Naive thymus-derived CD4-positive, alpha-beta T cell (primary cell): ENCODE results near the gene EFCC1. TPM values are rescaled to one million over a fixed set of nuclear protein-coding genes. Genes with fewer than 3 reads are reported as not detected.

Source experiments
- ATAC-seq: fragments of 150-1000 bp; cut with Tn5 transposase; 2 replicates; pipeline ENCODE4 v1.10.0; 2021; ENCODE audit warnings: mild to moderate bottlenecking, moderate library complexity
- CTCF ChIA-PET: fragments of 350-600 bp; sonication (Branson Sonifier 250); formaldehyde crosslinking; loops from one replicate; lab custom pipeline; 2021; ENCODE audit warnings: antibody characterized with exemption; lab: Charles Lee
- POLR2A ChIA-PET: fragments of 350-600 bp; sonication (Branson Sonifier 250); formaldehyde crosslinking; loops from one replicate; lab custom pipeline; 2021; ENCODE audit warnings: antibody characterized with exemption, inconsistent platforms; lab: Charles Lee
- DNase-seq, 9 donors: peaks; one replicate each; pipeline versions ENCODE4 v3.0.0 to v3.0.0-alpha.2; 2020 to 2022; ENCODE audit warnings: mixed read lengths in 1 of 9
- H3K27ac ChIP-seq: one replicate; pipeline ENCODE4 v1.7.0; 2013; ENCODE audit warnings: mild to moderate bottlenecking, low read depth, low read length, moderate library complexity
- H3K27me3 ChIP-seq, 2 donors: one replicate each; pipeline ENCODE4 v1.7.0; 2013; ENCODE audit warnings: low read length in 2 of 2, mild to moderate bottlenecking in 2 of 2, moderate library complexity in 2 of 2; ENCODE audit not compliant: control insufficient read depth in 2 of 2, insufficient read depth in 2 of 2
- H3K36me3 ChIP-seq, 3 experiments: 1 replicate in 2 of 3; 2 replicates in 1 of 3; pipeline ENCODE4 v1.7.0; 2013; ENCODE audit warnings: low read length in 3 of 3, mild to moderate bottlenecking in 3 of 3, moderate library complexity in 1 of 3; ENCODE audit not compliant: insufficient read depth in 3 of 3, control insufficient read depth in 2 of 3
- H3K4me1 ChIP-seq, 2 donors: one replicate each; pipeline ENCODE4 v1.7.0; 2013; ENCODE audit warnings: low read length in 2 of 2, mild to moderate bottlenecking in 2 of 2, moderate library complexity in 1 of 2; ENCODE audit not compliant: control insufficient read depth in 2 of 2, insufficient read depth in 2 of 2
- H3K4me3 ChIP-seq: 2 replicates; pipeline ENCODE4 v1.7.0; 2013; ENCODE audit warnings: mild to moderate bottlenecking, low read length
- H3K9me3 ChIP-seq, 3 experiments: 1 replicate in 2 of 3; 2 replicates in 1 of 3; pipeline ENCODE4 v1.7.0; 2013; ENCODE audit warnings: low read length in 3 of 3; ENCODE audit not compliant: control insufficient read depth in 2 of 3
- H3K27ac Mint-ChIP-seq, 9 donors: one replicate each; pipeline ENCODE4 v1.8.0; 2020 to 2022; ENCODE audit warnings: mixed read lengths in 9 of 9, mild to moderate bottlenecking in 8 of 9, moderate library complexity in 5 of 9, inconsistent platforms in 2 of 9
- H3K27me3 Mint-ChIP-seq, 5 donors: one replicate each; pipeline ENCODE4 v1.8.0; 2021 to 2022; ENCODE audit warnings: mixed read lengths in 5 of 5, mild to moderate bottlenecking in 1 of 5
- H3K36me3 Mint-ChIP-seq, 5 donors: one replicate each; pipeline ENCODE4 v1.8.0; 2020 to 2022; ENCODE audit warnings: mixed read lengths in 5 of 5, mild to moderate bottlenecking in 3 of 5, inconsistent platforms in 1 of 5
- H3K4me1 Mint-ChIP-seq, 7 donors: one replicate each; pipeline ENCODE4 v1.8.0; 2020 to 2022; ENCODE audit warnings: mixed read lengths in 7 of 7, mild to moderate bottlenecking in 3 of 7, inconsistent platforms in 1 of 7
- H3K4me3 Mint-ChIP-seq, 10 donors: one replicate each; pipeline ENCODE4 v1.8.0; 2020 to 2022; ENCODE audit warnings: mild to moderate bottlenecking in 10 of 10, mixed read lengths in 10 of 10, moderate library complexity in 6 of 10, inconsistent platforms in 2 of 10
- H3K9me3 Mint-ChIP-seq, 11 donors: one replicate each; pipeline ENCODE4 v1.8.0; 2020 to 2022; ENCODE audit warnings: mixed read lengths in 11 of 11, mild to moderate bottlenecking in 4 of 11, inconsistent platforms in 1 of 11, moderate library complexity in 1 of 11
- intact Hi-C, 2 donors: fragments of 100-400 bp; cut with micrococcal nuclease; formaldehyde crosslinking; loops; one replicate each; pipeline ENCODE4 v1.15.1; 2023
- polyA plus RNA-seq, 2 donors: library from polyadenylated mRNA; unstranded; fragments of 300-500 nt; fragmentation: Illumina TruSeq; gene quantifications; one replicate each; pipeline ENCODE4 v1.2.3, GENCODE V29; 2021
- total RNA-seq, 6 experiments: library from RNA in 5 of 6; stranded (reverse) in 5 of 6; gene quantifications; 1 replicate in 5 of 6; 2 replicates in 1 of 6; pipeline ENCODE4 v1.2.3 and lab custom pipeline; 2021 to 2026

EFCC1 gene
- total and polyA plus RNA-seq, 7 experiments from 2014 or later: 0.07 to 0.27 (median 0.21) TPM; not detected in 1

DNA sequence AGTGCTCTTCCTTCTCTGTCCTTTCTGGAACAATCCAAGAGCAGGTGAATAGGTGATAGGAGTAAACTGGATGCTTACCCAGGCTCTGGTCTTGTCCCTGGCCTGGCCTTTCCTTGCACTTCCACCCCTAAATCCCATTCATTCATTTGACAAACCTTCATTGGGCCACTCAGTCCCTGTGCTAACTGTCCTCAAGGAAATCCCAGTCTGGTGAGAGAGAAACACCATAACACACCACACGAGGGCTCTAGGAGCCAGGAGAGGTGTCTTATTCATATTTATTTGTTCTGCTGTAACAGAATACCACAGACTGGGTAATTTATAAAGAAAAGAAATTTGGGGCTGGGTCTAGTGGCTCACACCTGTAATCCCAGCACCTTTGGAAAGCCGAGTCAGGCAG is 22.8 kb downstream of the EFCC1 start:
- Mint-ChIP-seq H3K9me3 (no peaks in the 10 kb centered on the region), H3K36me3 (peaks cover 0 to 5% (median 0%) of the 10 kb centered on the region in 5 donors), H3K27me3 (peaks cover 0 to 3% (median 0%) of the 10 kb centered on the region in 5 donors), H3K4me3 (no peak overlapping the region), H3K4me1 (peaks cover 13 to 40% (median 31%) of the 10 kb centered on the region in 7 donors), H3K27ac (peak overlapping the region in 1 of 9 donors; percentile 32)
- intact Hi-C loops: no loop called here
- DNase-seq (no peak), ATAC-seq (no peak)
- CTCF ChIA-PET: no interaction called here
- peaks cover 8 to 11% of the 10 kb centered on the region in 2 donors for H3K4me1 ChIP-seq
- POLR2A ChIA-PET: interaction anchor here (0.6 kb wide), 1 partner anchor 53 kb away, joined by 3 read pairs; no protein-coding TSS in a partner anchor
- no peaks in the 10 kb centered on the region for H3K36me3 ChIP-seq
- no peaks in the 10 kb centered on the region for H3K27me3 ChIP-seq
- H3K27ac ChIP-seq: no peak overlapping the region
- H3K4me3 ChIP-seq: no peak overlapping the region
- no peaks in the 10 kb centered on the region for H3K9me3 ChIP-seq

DNA sequence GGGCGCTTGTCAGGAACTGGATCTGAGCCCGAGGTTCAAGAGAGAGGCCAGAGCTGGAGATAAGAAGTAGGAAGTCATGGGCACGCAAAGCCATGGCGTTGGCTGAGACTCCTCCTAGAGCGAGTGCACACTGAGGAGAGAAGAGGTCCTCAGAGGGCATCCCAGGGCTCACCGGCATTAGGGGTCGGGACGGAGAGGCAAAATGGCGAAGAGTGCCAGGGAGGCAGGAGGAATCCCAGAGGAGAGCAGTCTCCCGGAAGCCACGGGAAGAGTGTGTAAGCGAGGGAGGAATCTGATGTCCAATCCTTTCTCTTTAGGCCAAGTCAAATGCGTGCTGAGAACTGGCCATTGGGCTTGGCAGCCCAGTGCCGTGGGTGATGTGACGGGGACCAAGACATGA is 24.0 kb downstream of the EFCC1 start:
- Mint-ChIP-seq H3K4me3 (peak overlapping the region in 6 of 10 donors; percentile 18 to 45 (median 34)), H3K4me1 (peaks cover 13 to 35% (median 29%) of the 10 kb centered on the region in 7 donors), H3K36me3 (peaks cover 0 to 5% (median under 1%) of the 10 kb centered on the region in 5 donors), H3K27ac (peak overlapping the region in 7 of 9 donors; percentile 28 to 92 (median 62)), H3K9me3 (no peaks in the 10 kb centered on the region), H3K27me3 (peaks cover 0 to 3% (median 0%) of the 10 kb centered on the region in 5 donors)
- H3K4me1 ChIP-seq: peaks cover 8 to 11% of the 10 kb centered on the region in 2 donors
- DNase-seq: no peak
- no peak overlapping the region for H3K27ac ChIP-seq
- no peak for ATAC-seq
- intact Hi-C loops: loop anchor here in 1 of 2 donors (5.0 kb wide), 1 partner anchor 408 kb away; no protein-coding TSS in a partner anchor
- no peak overlapping the region for H3K4me3 ChIP-seq
- no peaks in the 10 kb centered on the region for H3K9me3 ChIP-seq
- ChIA-PET CTCF (interaction anchor here (0.6 to 4.6 kb wide), 6 partner anchors 9 to 220 kb away, joined by 3 to 74 read pairs (median 9); no protein-coding TSS in a partner anchor), POLR2A (interaction anchor here (1.0 to 4.4 kb wide), 4 partner anchors 10 to 28 kb away, joined by 3 to 95 read pairs (median 35); partner anchors contain the start of gene CFAP92)
- no peaks in the 10 kb centered on the region for H3K27me3 ChIP-seq
- no peaks in the 10 kb centered on the region for H3K36me3 ChIP-seq

DNA sequence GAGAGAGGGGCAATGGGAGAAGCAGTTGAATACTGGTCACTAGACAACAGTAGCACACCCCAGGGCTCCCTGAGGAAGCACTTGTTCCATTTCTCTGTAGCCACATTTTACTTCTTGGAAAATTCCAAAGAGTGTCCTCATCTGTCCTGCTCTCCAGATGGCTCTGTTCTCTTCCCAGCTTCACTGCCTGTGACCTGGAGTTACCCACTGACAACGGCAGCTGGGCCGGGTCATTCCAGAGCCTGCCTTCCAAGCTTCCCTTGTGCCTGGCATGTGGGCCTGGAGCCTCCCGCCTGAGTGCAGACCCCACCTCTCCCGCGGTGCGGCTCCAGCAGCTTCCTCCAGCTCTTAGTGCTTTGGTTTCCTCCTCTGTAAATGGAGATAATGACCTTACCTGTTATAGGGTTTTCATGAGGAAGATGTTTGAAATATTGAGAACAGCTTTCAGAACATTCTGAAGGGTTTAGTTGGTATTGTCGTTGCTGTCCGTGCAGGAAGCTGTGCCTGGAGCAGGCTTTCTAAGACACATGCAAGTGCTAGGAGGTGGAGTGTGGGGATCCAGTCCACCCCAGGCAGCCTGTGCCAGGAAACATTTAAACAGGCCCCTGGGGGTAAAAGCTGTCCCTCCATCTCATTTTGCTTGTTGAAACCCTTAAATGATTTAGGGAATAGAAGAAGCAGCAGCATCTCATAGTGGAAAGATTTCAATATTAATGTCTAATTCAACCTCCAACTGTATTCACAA is 24.8 kb downstream of the EFCC1 start:
- H3K36me3 ChIP-seq: no peaks in the 10 kb centered on the region
- peaks cover 8 to 11% of the 10 kb centered on the region in 2 donors for H3K4me1 ChIP-seq
- H3K4me1 Mint-ChIP-seq: peaks cover 13 to 35% (median 29%) of the 10 kb centered on the region in 7 donors
- H3K27ac ChIP-seq: peak overlapping the region; percentile 74
- peaks cover 0 to 5% (median 1%) of the 10 kb centered on the region in 5 donors for H3K36me3 Mint-ChIP-seq
- peak overlapping the region; percentile 82 to 97 (median 93) for H3K27ac Mint-ChIP-seq
- H3K9me3 Mint-ChIP-seq: no peaks in the 10 kb centered on the region
- H3K9me3 ChIP-seq: no peaks in the 10 kb centered on the region
- POLR2A ChIA-PET: interaction anchor here (0.7 to 4.4 kb wide), 14 partner anchors 10 to 290 kb away, joined by 3 to 95 read pairs (median 6); partner anchors contain the start of genes CFAP92, CNBP and COPG1
- no peaks in the 10 kb centered on the region for H3K27me3 ChIP-seq
- ATAC-seq (no peak), DNase-seq (no peak)
- H3K27me3 Mint-ChIP-seq: peaks cover 0 to 3% (median 0%) of the 10 kb centered on the region in 5 donors
- H3K4me3 Mint-ChIP-seq: peak overlapping the region in 9 of 10 donors; percentile 69 to 88 (median 87)
- intact Hi-C loops: loop anchor here in 1 of 2 donors (2.0 to 5.0 kb wide), 3 partner anchors 27 to 409 kb away; no protein-coding TSS in a partner anchor
- CTCF ChIA-PET: interaction anchor here (0.7 to 4.6 kb wide), 13 partner anchors 9 to 220 kb away, joined by 3 to 74 read pairs (median 5); partner anchors contain the start of gene CFAP92
- H3K4me3 ChIP-seq: no peak overlapping the region

DNA sequence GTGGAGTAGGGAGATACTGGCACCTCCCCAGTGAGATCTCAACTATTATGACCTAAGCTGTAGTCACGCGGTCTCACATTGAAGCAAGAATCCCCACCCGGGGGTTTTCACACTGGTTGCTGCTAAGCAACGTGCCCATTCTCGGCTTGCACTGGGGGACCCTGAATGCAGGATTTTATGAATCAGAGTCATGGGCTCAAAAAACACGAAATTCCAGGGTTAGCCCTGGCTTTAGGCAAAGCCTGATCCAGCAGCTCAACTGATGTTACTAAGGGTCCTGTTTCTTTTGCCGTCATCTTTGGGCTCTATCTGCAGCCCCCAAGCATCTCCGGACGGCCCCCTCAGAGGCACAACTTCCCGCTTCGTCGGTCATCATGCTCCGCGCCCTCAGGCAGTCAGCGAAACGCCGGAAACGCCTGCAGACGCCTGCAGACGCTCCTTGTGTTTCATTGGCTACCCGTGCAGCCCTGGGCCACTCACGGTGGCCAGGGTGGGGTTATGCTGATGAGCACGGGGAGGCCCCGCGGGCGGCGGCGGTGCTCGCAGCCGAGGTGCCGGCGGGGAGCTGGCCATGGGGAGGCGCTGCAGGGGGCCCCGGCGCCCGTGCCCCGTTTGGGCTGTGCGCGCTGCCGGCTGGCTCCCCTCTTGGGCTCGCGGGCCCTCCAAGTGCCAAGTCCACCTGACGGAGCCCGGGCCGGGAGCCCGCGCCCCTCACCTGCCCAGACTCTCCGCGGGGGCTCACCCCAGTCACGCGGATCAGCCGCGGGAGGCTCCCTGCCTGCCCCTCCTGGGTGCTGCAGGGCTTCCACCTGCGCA is 25.8 kb downstream of the EFCC1 start:
- no peaks in the 10 kb centered on the region for H3K27me3 ChIP-seq
- peak; percentile 84 to 94 (median 93) for DNase-seq
- H3K36me3 Mint-ChIP-seq: peaks cover 0 to 5% (median 0%) of the 10 kb centered on the region in 5 donors
- no peaks in the 10 kb centered on the region for H3K36me3 ChIP-seq
- no peaks in the 10 kb centered on the region for H3K9me3 ChIP-seq
- POLR2A ChIA-PET: interaction anchor here (0.6 to 4.4 kb wide), 24 partner anchors 12 to 343 kb away, joined by 3 to 95 read pairs (median 6); partner anchors contain the start of genes CFAP92, CNBP, COPG1 and HMCES
- H3K9me3 Mint-ChIP-seq: no peaks in the 10 kb centered on the region
- peaks cover 0 to 3% (median 0%) of the 10 kb centered on the region in 5 donors for H3K27me3 Mint-ChIP-seq
- peak overlapping the region; percentile 67 for H3K4me3 ChIP-seq
- CTCF ChIA-PET: interaction anchor here (0.6 to 4.6 kb wide), 16 partner anchors 10 to 219 kb away, joined by 3 to 74 read pairs (median 4); partner anchors contain the start of gene CFAP92
- intact Hi-C loops: loop anchor here (1.0 to 5.0 kb wide), 13 partner anchors 11 to 410 kb away; partner anchors contain the start of genes CFAP92 (in 2 of the 2), CNBP (in 2 of the 2), COPG1 (in 2 of the 2) and ISY1 (in 2 of the 2)
- ATAC-seq: peak; percentile 99
- peak overlapping the region; percentile 82 to 97 (median 93) for H3K27ac Mint-ChIP-seq
- H3K4me3 Mint-ChIP-seq: peak overlapping the region; percentile 69 to 88 (median 86)
- peaks cover 8 to 11% of the 10 kb centered on the region in 2 donors for H3K4me1 ChIP-seq
- H3K4me1 Mint-ChIP-seq: peaks cover 13 to 31% (median 25%) of the 10 kb centered on the region in 7 donors
- H3K27ac ChIP-seq: peak overlapping the region; percentile 74

DNA sequence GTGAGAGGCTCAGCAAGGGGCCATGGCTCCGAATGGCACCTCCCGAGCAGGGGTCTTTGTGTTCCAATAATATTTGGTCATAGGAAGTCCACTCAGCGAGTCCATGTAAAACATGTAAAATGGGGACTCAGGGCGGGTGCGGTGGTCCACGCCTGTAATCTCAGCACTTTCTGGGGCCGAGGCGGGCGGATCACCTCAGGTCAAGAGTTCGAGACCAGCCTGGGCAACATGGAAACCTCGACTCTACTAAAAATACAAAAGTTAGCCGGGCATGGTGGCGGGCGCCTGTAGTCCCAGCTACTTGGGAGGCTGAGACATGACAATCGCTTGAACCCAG is 26.4 kb downstream of the EFCC1 start:
- H3K27me3 Mint-ChIP-seq: peaks cover 0 to 3% (median 0%) of the 10 kb centered on the region in 5 donors
- peaks cover 0 to 5% (median 0%) of the 10 kb centered on the region in 5 donors for H3K36me3 Mint-ChIP-seq
- ATAC-seq: no peak
- CTCF ChIA-PET: interaction anchor here (0.6 to 4.6 kb wide), 17 partner anchors 11 to 219 kb away, joined by 3 to 74 read pairs (median 5); partner anchors contain the start of gene CFAP92
- H3K9me3 ChIP-seq: no peaks in the 10 kb centered on the region
- no peaks in the 10 kb centered on the region for H3K9me3 Mint-ChIP-seq
- H3K36me3 ChIP-seq: no peaks in the 10 kb centered on the region
- H3K27ac ChIP-seq: peak overlapping the region; percentile 72
- H3K4me3 ChIP-seq: peak overlapping the region; percentile 67
- peaks cover 8 to 11% of the 10 kb centered on the region in 2 donors for H3K4me1 ChIP-seq
- POLR2A ChIA-PET: interaction anchor here (0.6 to 4.4 kb wide), 18 partner anchors 13 to 289 kb away, joined by 3 to 95 read pairs (median 6); partner anchors contain the start of genes CFAP92, COPG1, HMCES and RAB43
- peak overlapping the region in 7 of 10 donors; percentile 18 to 88 (median 83) for H3K4me3 Mint-ChIP-seq
- no peaks in the 10 kb centered on the region for H3K27me3 ChIP-seq
- no peak for DNase-seq
- H3K27ac Mint-ChIP-seq: peak overlapping the region in 1 of 9 donors; percentile 48
- intact Hi-C loops: loop anchor here (1.0 to 5.0 kb wide), 13 partner anchors 11 to 410 kb away; partner anchors contain the start of genes CFAP92 (in 2 of the 2), CNBP (in 2 of the 2), COPG1 (in 2 of the 2) and ISY1 (in 2 of the 2)
- H3K4me1 Mint-ChIP-seq: peaks cover 13 to 28% (median 25%) of the 10 kb centered on the region in 7 donors
